Mononuclear cell (primary cell): Measurements from ENCODE around the gene MYOM3. TPM values are rescaled to one million over a fixed set of nuclear protein-coding genes. Genes with fewer than 3 reads are reported as not detected.
"Not testable (repeated sequence)": the region's sequence is repeated elsewhere in the genome, so short reads cannot be mapped to it uniquely, and the experiment has no call there.

Experiments
- H3K27me3 ChIP-seq: 2 replicates; pipeline ENCODE4 v1.6.0; 2011; ENCODE audit warnings: low read length, control low read depth; ENCODE audit not compliant: insufficient read depth
- H3K4me1 ChIP-seq: 2 replicates; pipeline ENCODE4 v1.5.1; 2011; ENCODE audit warnings: mild to moderate bottlenecking, low read length, control low read depth; ENCODE audit not compliant: insufficient read depth
- H3K4me3 ChIP-seq: 2 replicates; pipeline ENCODE4 v1.5.1; 2011; ENCODE audit warnings: mild to moderate bottlenecking, low read length, moderate library complexity
- H3K9me3 ChIP-seq: 2 replicates; pipeline ENCODE4 v1.5.1; 2011; ENCODE audit warnings: low read depth, mild to moderate bottlenecking, control low read depth, low read length
- total RNA-seq: library from RNA; depleted of rRNA; stranded (reverse); fragments of >200 nt; gene quantifications from one replicate; pipeline ENCODE4 v1.2.3, GENCODE V29; 2012

MYOM3 gene
- total RNA-seq, 1 donor = not detected

DNA sequence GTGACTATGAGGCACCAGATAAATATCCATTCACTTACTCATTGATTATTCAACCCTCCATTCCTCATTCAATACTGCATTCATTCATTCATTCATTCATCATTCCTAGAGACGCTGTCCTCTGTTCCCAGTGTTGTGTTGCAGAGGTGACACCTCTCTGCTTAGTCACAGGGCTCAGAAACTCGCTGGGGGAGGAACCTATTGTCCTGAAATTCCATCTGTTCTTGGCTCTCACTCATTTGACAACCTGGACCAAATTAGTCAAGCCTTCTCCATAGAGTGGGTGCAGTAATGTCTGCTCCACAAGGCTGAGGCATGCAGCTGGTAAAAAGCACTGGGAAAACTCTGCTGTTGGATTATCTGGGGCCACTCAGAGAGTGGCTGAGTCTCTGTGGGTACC lies 49.7 kb downstream of the MYOM3 start:
- Histone ChIP-seq H3K4me3 (no peak overlapping the region), H3K4me1 (no peaks in the 10 kb centered on the region), H3K9me3 (no peaks in the 10 kb centered on the region), H3K27me3 (no peaks in the 10 kb centered on the region)

DNA sequence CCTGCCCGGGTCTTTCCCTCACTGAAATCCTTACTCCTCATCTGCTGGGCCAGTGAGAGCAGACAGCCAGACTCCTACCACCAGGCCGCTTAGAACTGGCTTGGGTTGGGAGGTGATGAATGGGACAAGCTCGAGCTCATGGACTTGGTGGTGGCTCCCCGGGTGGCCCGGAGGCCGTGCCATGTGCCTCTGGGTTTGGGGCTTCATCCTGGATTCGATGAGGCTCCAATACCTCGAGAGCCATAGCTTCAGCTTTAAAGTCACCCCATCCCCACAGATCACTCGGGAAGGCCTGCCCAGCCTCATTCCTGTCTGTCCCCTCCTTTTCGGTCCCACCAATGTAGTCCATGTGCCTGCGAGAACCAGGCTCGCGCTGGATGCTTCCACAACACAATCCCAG lies 51.5 kb downstream of the MYOM3 start:
- no peaks in the 10 kb centered on the region for H3K27me3 ChIP-seq

DNA sequence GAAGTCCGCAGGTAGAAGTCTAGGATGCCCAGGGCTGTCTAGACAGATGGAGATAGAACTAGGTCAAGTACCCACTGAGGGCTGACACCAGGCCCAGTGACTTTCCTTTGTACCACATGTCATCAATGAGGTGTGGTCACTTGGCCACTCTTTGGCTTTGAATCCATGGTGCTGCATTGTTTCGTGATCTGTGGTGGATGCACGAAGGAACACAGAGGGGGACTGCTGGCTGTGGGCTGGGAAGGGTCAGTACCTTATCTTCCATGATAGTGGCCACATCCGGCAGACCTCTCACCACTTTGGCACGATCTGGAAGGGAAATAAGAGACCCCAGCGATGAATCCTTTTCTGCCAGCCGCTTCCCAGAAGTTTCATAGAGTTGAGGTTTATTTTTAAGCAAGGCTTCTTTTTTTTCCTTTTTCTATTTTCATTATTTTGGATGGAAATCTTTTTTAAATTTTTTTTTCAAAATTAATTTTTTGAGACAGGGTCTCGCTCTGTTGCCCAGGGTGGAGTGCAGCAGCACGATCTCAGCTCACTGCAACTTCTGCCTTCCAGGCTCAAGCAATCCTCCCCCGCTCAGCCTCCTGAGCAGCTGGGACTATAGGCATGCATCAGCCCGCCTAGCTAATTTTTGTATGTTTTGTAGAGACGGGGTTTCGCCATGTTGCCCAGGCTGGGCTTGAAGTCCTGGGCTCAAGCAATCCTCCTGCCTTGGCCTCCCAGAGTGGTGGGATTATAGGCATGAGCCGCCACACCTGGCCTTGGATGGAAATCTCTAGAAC lies 53.1 kb downstream of the MYOM3 start:
- H3K27me3 ChIP-seq = no peaks in the 10 kb centered on the region
- no peaks in the 10 kb centered on the region for H3K9me3 ChIP-seq
- H3K4me1 ChIP-seq = no peaks in the 10 kb centered on the region
- no peak overlapping the region for H3K4me3 ChIP-seq

More for the DNA sequence above, 51.5 kb downstream of the MYOM3 start:
- Histone ChIP-seq H3K4me3 (no peak overlapping the region), H3K4me1 (no peaks in the 10 kb centered on the region), H3K9me3 (no peaks in the 10 kb centered on the region)

DNA sequence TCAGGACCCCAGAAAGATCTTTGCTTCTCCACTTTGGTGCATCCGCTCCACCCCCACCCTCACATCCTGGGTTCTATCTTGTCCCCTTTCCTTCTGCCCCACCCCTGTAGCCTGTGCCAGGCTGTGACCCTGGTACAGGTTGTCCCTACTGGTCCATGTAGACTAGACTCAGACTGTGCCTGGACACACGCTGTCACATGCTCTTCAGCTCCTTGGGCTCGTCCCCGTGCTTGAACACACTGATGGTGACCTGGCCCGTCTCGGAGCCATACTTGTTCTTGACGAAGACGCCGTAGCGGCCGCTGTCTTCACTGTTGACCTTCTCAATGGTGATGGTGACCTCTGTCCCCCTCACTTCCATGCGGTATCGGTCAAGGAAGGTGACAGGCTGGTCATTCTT lies 54.8 kb downstream of the MYOM3 start:
- Histone ChIP-seq H3K4me3 (no peak overlapping the region), H3K4me1 (peaks cover 3% of the 10 kb centered on the region), H3K9me3 (no peaks in the 10 kb centered on the region), H3K27me3 (no peaks in the 10 kb centered on the region)

DNA sequence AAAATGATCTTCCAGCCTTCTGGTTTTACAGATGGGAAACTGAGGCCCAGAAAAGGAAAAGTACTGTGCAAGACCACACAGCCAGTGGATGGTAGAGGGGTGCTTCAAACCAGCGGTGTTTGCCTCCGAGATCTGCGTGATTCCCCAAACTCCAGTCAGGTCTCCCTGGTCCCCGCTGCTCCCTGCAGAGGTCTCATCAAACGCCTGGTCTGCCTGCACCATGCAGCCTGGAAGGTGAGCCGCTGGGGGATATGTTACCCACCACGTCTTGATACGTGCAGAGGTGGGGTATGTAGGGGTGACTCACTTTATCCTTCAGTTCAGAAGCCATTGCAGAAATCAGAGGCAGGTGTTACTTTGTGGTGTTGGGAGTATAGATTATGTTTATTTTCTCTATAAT lies 56.3 kb downstream of the MYOM3 start:
- Histone ChIP-seq H3K9me3 (no peaks in the 10 kb centered on the region), H3K4me3 (no peak overlapping the region), H3K4me1 (peaks cover 11% of the 10 kb centered on the region), H3K27me3 (no peaks in the 10 kb centered on the region)

DNA sequence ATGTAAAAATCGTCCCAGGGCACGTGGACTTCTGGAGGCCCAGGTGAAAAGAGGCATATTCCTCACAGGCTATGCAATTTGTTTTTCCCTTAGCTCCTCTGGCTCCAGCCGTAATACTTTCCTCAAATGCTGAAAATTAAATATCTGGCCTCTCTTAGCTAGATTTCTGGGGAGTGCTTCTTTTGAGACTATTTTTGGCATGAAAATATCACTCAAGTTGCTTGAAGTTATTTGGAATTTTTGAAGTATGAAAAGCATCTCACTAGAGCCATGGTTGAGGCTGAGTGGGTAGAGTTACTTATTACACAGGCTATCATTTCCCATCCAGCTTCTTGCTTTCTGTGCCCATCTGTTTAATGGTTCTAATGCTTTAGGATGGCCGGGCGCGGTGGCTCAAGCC lies 59.7 kb downstream of the MYOM3 start:
- H3K9me3 ChIP-seq = no peaks in the 10 kb centered on the region
- H3K4me1 ChIP-seq = peaks cover 11% of the 10 kb centered on the region
- H3K27me3 ChIP-seq = no peaks in the 10 kb centered on the region
- no peak overlapping the region for H3K4me3 ChIP-seq

DNA sequence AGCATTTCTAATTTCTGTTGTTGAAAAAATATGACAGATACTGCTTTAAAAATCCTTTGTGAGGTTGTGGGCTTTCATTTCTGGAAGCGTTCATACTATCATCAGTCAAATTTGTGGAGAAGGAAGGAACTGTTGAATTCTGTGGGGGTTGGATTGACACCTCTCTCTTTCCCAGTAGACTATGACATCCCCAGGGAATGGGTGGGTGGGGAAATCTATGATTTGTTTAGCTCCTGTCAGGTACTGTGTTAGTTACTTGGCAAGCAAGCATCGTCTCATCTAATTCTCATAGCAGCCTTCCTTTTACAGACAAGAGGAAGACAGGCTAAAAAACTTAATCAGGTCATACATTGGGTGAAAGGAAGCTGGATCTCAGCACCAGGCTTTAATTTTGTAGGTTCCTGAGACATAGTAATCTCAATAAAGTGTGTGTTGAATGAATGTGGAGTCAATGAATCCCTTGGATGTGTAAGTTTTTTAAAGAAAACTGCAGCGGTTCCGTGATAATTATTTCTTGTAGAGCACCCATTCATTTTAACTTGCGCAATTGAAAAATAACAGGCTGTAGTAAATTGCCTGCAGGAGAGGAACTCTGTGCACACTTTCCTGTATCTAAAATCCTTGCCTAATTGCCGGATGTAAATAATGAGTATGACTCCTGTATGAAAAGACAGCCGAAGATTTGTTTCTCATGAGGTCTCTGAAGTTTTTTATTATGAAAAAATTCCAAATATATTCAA lies 60.6 kb downstream of the MYOM3 start:
- Histone ChIP-seq H3K4me3 (no peak overlapping the region), H3K9me3 (no peaks in the 10 kb centered on the region), H3K4me1 (peaks cover 11% of the 10 kb centered on the region), H3K27me3 (no peaks in the 10 kb centered on the region)

DNA sequence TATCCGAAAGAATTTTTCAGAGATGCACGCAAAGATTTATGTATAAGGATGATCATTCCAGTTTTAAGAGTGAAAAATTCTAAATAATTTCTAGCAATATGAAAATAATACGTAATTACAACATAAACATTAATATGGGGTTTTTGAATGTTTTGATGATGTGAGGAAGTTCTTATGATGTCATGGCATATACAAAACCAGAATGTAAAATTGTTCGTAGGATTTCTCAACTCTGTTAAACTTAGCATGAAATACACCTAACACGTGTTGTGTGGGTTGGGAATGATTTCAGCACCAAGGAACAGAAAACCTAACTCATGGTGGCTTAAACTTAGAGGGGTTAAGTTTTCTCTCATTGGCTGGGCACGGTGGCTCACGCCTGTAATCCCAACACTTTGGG lies 62.2 kb downstream of the MYOM3 start:
- no peak overlapping the region for H3K4me3 ChIP-seq
- H3K9me3 ChIP-seq = no peaks in the 10 kb centered on the region
- H3K4me1 ChIP-seq = peaks cover 11% of the 10 kb centered on the region
- H3K27me3 ChIP-seq = no peaks in the 10 kb centered on the region

DNA sequence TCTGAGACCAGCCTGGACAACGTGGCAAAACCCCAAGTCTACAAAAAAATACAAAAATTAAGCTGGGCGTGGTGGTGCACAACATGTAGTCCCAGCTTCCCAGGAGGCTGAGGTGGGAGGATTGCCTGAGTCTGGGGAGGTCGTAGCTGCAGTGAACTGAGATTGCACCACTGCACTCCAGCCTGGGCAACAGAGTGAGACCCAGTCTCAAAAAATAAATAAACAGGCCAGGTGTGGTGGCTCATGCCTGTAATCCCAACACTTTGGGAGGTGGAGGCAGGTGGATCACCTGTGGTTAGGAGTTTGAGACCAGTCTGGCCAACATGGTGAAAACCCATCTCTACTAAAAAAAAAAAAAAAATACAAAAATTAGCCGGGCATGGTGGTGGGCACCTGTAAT lies 63.0 kb downstream of the MYOM3 start:
- H3K27me3 ChIP-seq, H3K4me3 ChIP-seq, H3K9me3 ChIP-seq: not testable (repeated sequence)
- peaks cover 11% of the 10 kb centered on the region for H3K4me1 ChIP-seq

DNA sequence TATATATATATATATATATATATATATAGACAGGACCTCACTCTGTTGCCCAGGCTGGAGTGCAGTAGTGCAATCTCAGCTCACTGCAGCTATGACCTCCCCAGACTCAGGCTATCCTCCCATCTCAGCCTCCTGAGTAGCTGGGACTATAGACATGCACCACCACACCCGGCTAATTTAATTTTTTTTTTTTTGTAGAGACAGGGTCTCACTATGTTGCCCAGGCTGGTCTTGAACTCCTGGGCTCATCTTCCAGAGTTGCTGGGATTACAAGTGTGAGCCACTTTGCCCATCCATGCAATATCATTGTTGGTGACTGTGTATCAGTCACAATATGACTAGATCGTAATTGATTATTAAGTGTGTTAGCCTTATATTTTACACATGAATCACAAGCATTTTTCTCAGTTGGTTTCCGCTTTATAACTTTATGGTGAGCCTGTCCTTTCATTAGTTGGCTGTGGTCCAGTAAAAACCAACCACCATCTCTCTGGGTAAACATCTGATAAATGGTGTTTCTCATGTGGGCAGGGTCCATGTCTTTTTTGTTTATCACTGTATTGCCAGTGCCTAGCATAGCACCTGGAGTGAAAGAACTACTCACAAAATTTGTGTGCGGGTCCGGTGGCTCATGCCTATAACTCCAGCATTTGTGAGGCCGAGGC lies 63.6 kb downstream of the MYOM3 start:
- H3K4me1 ChIP-seq = peaks cover 11% of the 10 kb centered on the region
- H3K9me3 ChIP-seq = no peaks in the 10 kb centered on the region
- no peaks in the 10 kb centered on the region for H3K27me3 ChIP-seq
- H3K4me3 ChIP-seq = no peak overlapping the region

DNA sequence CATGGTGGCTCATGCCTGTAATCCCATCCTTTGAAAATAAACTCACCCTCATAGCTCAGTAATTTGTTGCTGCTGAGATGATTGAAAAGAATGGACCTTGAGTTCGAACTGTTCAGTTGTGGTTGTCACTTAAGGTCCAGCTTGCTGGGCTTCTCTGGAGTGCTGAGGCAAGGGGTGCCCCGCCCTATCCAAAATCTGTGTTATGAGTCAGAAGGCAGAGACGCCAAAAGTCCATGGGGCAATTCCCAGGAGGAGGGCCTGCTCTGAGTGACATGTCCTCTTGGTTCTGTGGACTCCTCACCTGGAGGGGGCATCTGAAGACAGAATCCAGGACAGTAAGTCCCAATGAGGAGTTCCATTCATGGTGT lies 64.8 kb downstream of the MYOM3 start:
- H3K27me3 ChIP-seq = no peaks in the 10 kb centered on the region
- H3K4me1 ChIP-seq = peaks cover 8% of the 10 kb centered on the region
- H3K4me3 ChIP-seq = no peak overlapping the region
- H3K9me3 ChIP-seq = no peaks in the 10 kb centered on the region

DNA sequence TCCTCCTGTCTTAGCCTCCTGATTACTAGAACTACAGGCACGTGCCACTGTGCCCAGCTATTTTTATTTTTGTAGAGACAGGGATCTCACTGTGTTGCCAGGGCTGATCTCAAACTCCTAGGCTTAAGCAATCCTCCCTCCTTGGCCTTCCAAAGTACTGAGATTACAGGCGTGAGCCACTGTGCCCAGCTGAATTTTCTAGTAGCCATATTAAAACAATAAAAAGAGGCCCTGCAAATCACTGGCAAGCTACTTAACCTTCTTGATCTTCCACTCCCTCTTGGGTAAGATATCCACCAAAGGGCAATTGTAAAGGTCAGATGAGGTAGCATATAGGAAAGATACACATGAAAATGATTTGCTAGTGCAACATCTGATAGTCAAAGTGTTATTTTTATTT lies 66.2 kb downstream of the MYOM3 start:
- Histone ChIP-seq H3K4me1 (no peaks in the 10 kb centered on the region), H3K9me3 (no peaks in the 10 kb centered on the region), H3K27me3 (no peaks in the 10 kb centered on the region), H3K4me3 (no peak overlapping the region)

DNA sequence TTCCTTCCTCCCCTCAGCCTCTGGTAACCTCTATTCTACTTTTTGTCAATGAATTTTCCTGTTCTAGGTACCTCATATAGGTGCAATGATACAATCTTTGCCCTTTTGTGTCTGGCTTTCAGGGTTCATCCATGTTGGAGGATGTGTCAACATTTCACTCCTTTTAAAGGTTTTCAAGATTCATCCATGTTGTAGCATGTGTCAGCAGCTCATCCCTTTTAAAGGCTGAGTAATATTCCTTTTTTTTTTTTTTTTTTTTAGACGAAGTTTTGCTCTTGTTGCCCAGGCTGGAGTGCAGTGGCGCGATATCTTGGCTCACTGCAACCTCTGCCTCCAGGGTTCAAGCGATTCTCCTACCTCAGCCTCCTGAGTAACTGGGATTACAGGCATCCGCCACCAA lies 67.3 kb downstream of the MYOM3 start:
- not testable (repeated sequence) for H3K9me3 ChIP-seq, H3K27me3 ChIP-seq, H3K4me1 ChIP-seq, H3K4me3 ChIP-seq

DNA sequence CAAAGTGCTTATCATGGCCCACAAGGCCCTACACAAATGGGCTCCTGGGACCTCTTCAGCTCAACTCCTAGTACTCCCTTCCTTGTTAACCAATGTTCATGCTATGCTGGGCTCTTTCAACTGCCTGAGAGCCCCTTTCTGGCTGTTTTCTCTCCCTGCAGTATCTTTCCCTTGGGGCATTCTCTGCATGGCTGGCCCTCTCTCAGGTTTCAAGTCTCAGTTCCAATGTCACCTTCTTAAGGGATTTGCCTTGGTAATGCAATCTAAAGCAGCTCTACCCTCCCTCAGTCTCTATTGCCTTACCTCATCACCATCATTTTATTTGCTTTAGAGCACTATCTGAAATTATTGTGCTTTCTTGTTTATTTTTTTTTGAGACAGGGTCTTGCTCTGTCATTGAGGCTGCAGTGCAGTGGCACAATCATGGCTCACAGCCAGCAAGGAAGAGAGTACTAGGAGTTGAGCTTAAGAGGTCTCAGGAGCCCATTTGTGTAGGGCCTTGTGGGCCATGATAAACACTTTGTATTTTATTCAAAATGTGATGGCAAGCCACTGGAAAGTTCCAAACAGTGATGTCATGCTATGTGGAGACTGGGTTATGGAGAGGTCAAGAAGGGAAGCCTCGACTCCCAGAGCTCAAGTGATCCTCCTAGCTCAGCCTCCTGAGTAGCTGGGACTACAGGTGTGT lies 68.4 kb downstream of the MYOM3 start:
- Histone ChIP-seq H3K4me1 (no peaks in the 10 kb centered on the region), H3K4me3 (no peak overlapping the region), H3K27me3 (no peaks in the 10 kb centered on the region), H3K9me3 (no peaks in the 10 kb centered on the region)

DNA sequence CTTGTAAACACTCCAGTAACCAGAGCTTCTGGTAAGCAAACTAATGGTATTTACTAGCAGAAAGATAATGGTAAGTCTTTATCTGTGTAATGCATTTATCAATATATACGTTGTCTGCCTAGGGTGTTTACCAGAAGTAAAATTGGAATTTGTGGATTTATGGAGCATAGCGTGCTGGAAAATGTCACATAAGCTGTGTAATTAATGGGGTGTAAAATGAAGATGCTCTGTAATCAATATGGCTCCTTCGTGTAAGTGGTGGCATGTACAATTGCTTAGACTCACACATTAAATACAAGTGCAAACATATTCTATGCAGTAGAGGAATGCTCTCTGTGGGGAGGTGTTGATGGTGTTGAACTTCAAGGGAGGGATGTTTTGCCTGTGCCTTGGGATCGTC lies 69.6 kb downstream of the MYOM3 start:
- H3K27me3 ChIP-seq = no peaks in the 10 kb centered on the region
- no peaks in the 10 kb centered on the region for H3K9me3 ChIP-seq
- H3K4me3 ChIP-seq = no peak overlapping the region
- no peaks in the 10 kb centered on the region for H3K4me1 ChIP-seq
